Uterus (tissue), 4 donors: ENCODE measurements around the gene GALR1. TPM values are rescaled to one million over a fixed set of nuclear protein-coding genes. Genes with fewer than 3 reads are reported as not detected.
"Not testable (repeated sequence)": the region's sequence is repeated elsewhere in the genome, so short reads cannot be mapped to it uniquely, and the experiment has no call there.

Experiments
- DNase-seq, 2 donors: peaks; one replicate each; pipeline ENCODE4 v3.0.0-alpha.2; 2019 to 2020
- H3K27ac ChIP-seq, 2 donors: fragments of 200-600 bp; sonication (generic); 1 replicate in 1 of 2; 2 replicates in 1 of 2; pipeline ENCODE4 v1.5.1; 2016 to 2018
- H3K27me3 ChIP-seq, 2 donors: fragments of 200-600 bp; sonication (generic); one replicate each; pipeline ENCODE4 v1.5.1; 2018 to 2019; ENCODE audit warnings: control low read depth in 1 of 2
- H3K36me3 ChIP-seq, 2 donors: fragments of 200-600 bp; sonication (generic); one replicate each; pipeline ENCODE4 v1.5.1; 2019; ENCODE audit warnings: control low read depth in 1 of 2
- H3K4me1 ChIP-seq, 2 donors: fragments of 200-600 bp; sonication (generic); one replicate each; pipeline ENCODE4 v1.5.1; 2018 to 2019; ENCODE audit warnings: control low read depth in 1 of 2
- H3K4me3 ChIP-seq, 2 donors: fragments of 200-600 bp; sonication (generic); 1 replicate in 1 of 2; 2 replicates in 1 of 2; pipeline ENCODE4 v1.5.1; 2018 to 2019; ENCODE audit warnings: mild to moderate bottlenecking in 1 of 2
- H3K9me3 ChIP-seq, 2 donors: fragments of 200-600 bp; sonication (generic); one replicate each; pipeline ENCODE4 v1.5.1; 2019; ENCODE audit warnings: control low read depth in 1 of 2
- CTCF ChIP-seq, 4 experiments: fragments of 200-600 bp in 2 of 4; fragments of 450-650 bp in 2 of 4; sonication (generic) in 2 of 4; IDR thresholded peaks; one replicate each; pipeline ENCODE4 v1.5.1; 2016 to 2019; ENCODE audit warnings: antibody characterized with exemption in 4 of 4, mild to moderate bottlenecking in 2 of 4, moderate library complexity in 1 of 4
- POLR2A ChIP-seq, 2 donors: fragments of 450-650 bp; IDR thresholded peaks; one replicate each; pipeline ENCODE4 v1.6.1; 2016; ENCODE audit warnings: antibody characterized with exemption in 2 of 2, mild to moderate bottlenecking in 1 of 2, moderate library complexity in 1 of 2
- intact Hi-C: fragments of 100-400 bp; cut with DNase I; formaldehyde crosslinking; loops from one replicate; pipeline ENCODE4 v1.15.1; 2023; ENCODE audit warnings: low total_unique reads
- total RNA-seq, 4 donors: library from RNA; depleted of rRNA in 3 of 4; stranded (reverse); fragments of >200 nt in 3 of 4; gene quantifications; one replicate each; pipeline versions ENCODE4 v1.1.0 to v1.2.4, GENCODE V29; 2014 to 2023
- donor health status: DM: yes; HTN: yes; CAD: no.

GALR1 gene
- total RNA-seq, 4 donors from 2014 or later: 0.21 TPM; not detected in 3

- TF ChIP-seq POLR2A (IDR thresholded peaks at IDR 0.05): no peak
- TF ChIP-seq CTCF (IDR thresholded peaks at IDR 0.05): no peak
- Histone ChIP-seq H3K27me3 (no peaks in the 10 kb centered on the region), H3K9me3 (no peaks in the 10 kb centered on the region), H3K27ac (no peak overlapping the region), H3K4me1 (no peaks in the 10 kb centered on the region), H3K4me3 (no peak overlapping the region), H3K36me3 (no peaks in the 10 kb centered on the region)
- DNase-seq: no peak
- intact Hi-C loops: no loop called here
Observed at GRCh38 chr18:77223653-77224052, 26.0 kb upstream of the GALR1 start.

- H3K36me3 ChIP-seq: no peaks in the 10 kb centered on the region
- no peaks in the 10 kb centered on the region for H3K4me1 ChIP-seq
- intact Hi-C loops: no loop called here
- H3K27me3 ChIP-seq: peaks cover 0 to 5% of the 10 kb centered on the region in 2 donors
- TF ChIP-seq POLR2A (IDR thresholded peaks at IDR 0.05) (no peak), CTCF (IDR thresholded peaks at IDR 0.05) (no peak)
- H3K4me3 ChIP-seq: no peak overlapping the region
- no peak overlapping the region for H3K27ac ChIP-seq
- no peak for DNase-seq
- no peaks in the 10 kb centered on the region for H3K9me3 ChIP-seq
Observed at GRCh38 chr18:77230645-77231044, 19.0 kb upstream of the GALR1 start.

- H3K4me3 ChIP-seq: no peak overlapping the region
- H3K9me3 ChIP-seq: no peaks in the 10 kb centered on the region
- no peaks in the 10 kb centered on the region for H3K4me1 ChIP-seq
- no peak for TF ChIP-seq POLR2A (IDR thresholded peaks at IDR 0.05)
- no peak for TF ChIP-seq CTCF (IDR thresholded peaks at IDR 0.05)
- peaks cover 0 to 5% of the 10 kb centered on the region in 2 donors for H3K27me3 ChIP-seq
- no peaks in the 10 kb centered on the region for H3K36me3 ChIP-seq
- DNase-seq: no peak
- no peak overlapping the region for H3K27ac ChIP-seq
- intact Hi-C loops: no loop called here
Observed at GRCh38 chr18:77234504-77235365, 14.9 kb upstream of the GALR1 start.

GRCh38 chr18:77239285-77239684, 10.4 kb upstream of the GALR1 start:
- H3K9me3 ChIP-seq, H3K36me3 ChIP-seq, DNase-seq, H3K4me1 ChIP-seq, H3K27ac ChIP-seq, H3K4me3 ChIP-seq, intact Hi-C loops, H3K27me3 ChIP-seq: not testable (repeated sequence)

- Histone ChIP-seq H3K4me3 (peak overlapping the region in 1 of 2 donors; percentile 11), H3K36me3 (no peaks in the 10 kb centered on the region), H3K27me3 (peaks cover 0 to 26% of the 10 kb centered on the region in 2 donors), H3K27ac (no peak overlapping the region), H3K9me3 (no peaks in the 10 kb centered on the region), H3K4me1 (peaks cover 0 to 18% of the 10 kb centered on the region in 2 donors)
- TF ChIP-seq POLR2A (IDR thresholded peaks at IDR 0.05): no peak
- no peak for TF ChIP-seq CTCF (IDR thresholded peaks at IDR 0.05)
- intact Hi-C loops: no loop called here
- no peak for DNase-seq
Observed at GRCh38 chr18:77248873-77249568, 627 bp upstream of the GALR1 start.
